ENCODE results near the gene PPIB. TPM values are rescaled to one million over a fixed set of nuclear protein-coding genes. Genes with fewer than 3 reads are reported as not detected.

The PPIB gene
- total and polyA plus RNA-seq, 2 experiments from 2014 or later, result 1,188 to 1,748 TPM

DNA sequence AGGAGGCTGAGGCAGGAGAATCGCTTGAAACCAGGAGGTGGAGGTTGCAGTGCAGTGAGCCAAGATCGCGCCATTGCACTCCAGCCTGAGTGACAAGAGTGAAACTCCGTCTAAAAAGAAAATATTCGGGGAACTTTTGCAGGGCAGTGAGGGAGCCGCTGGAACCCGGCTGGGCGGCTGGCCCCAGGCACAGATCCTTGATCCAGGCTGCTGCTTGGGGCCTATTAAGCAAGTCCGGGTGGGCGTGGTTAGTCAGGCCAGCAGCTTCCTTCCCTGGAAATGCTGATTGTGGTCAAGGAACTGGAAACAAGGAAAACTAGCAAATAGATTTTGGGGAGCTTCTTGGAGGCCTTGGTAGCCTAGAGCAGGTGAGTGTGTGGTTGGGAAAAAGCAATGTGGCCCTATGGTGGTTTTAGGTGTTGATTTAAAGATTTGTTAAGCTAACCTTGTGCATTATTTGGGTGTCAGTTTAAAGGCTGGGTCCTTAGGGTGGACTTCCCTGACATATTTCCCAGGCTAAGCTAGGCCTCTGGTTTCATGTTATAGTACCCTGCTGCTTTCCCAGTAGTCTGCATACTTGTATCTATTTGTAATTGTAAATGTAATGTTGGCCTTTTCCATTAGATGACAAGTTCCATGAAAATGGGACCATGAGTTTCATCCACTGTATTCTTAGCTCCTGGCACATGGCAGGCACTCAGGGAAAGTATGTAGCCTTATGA is 29.0 kb downstream of the PPIB start:
- Histone ChIP-seq H3K4me1 (ENCODE audit: insufficient read depth) (no peaks in the 10 kb centered on the region), H3K27ac (no peak overlapping the region), H4K20me1 (ENCODE audit: insufficient read depth) (no peaks in the 10 kb centered on the region), H3K4me2 (ENCODE audit: unreplicated experiment) (no peak overlapping the region), H3K9ac (no peak overlapping the region), H3K27me3 (replicated peaks; ENCODE audit: insufficient read depth) (no peaks in the 10 kb centered on the region), H3K36me3 (ENCODE audit: low read depth) (peaks cover 59% of the 10 kb centered on the region), H3F3A (ENCODE audit: insufficient read depth) (no peaks in the 10 kb centered on the region), H3K79me2 (ENCODE audit: insufficient read depth) (no peaks in the 10 kb centered on the region), H3K9me2 (ENCODE audit: insufficient read depth) (no peaks in the 10 kb centered on the region), H3K4me3 (no peak overlapping the region), H3K9me3 (ENCODE audit: low read depth) (no peaks in the 10 kb centered on the region), H2AFZ (no peak overlapping the region)
- in situ Hi-C loops (cut with MboI), result no loop called here
- peak; percentile 30 for DNase-seq
- no peak for TF ChIP-seq EZH2phosphoT487 (IDR thresholded peaks at IDR 0.05; ENCODE audit: insufficient read depth, low read depth)
- TF ChIP-seq EZH2 (IDR thresholded peaks at IDR 0.05; ENCODE audit: insufficient read depth, poor library complexity, severe bottlenecking), result no peak
- WGBS, 2 experiments (ENCODE audit: low coverage in 1 of 2, low lambda C conversion rate in 2 of 2, missing lambda C conversion rate in 2 of 2), result 80 to 84% methylated on average over 10 of the region's 10 CpGs

GRCh38 chr15:64132217-64132616 is 30.6 kb downstream of the PPIB start:
- Histone ChIP-seq H3K27ac (no peak overlapping the region), H3K36me3 (ENCODE audit: low read depth) (peaks cover 62% of the 10 kb centered on the region), H4K20me1 (ENCODE audit: insufficient read depth) (no peaks in the 10 kb centered on the region), H3K4me2 (ENCODE audit: unreplicated experiment) (no peak overlapping the region), H3K4me3 (no peak overlapping the region), H3K4me1 (ENCODE audit: insufficient read depth) (no peaks in the 10 kb centered on the region), H3K9ac (no peak overlapping the region), H3K79me2 (ENCODE audit: insufficient read depth) (no peaks in the 10 kb centered on the region), H3K27me3 (replicated peaks; ENCODE audit: insufficient read depth) (no peaks in the 10 kb centered on the region), H3K9me2 (ENCODE audit: insufficient read depth) (no peaks in the 10 kb centered on the region), H2AFZ (no peak overlapping the region), H3F3A (ENCODE audit: insufficient read depth) (no peaks in the 10 kb centered on the region), H3K9me3 (ENCODE audit: low read depth) (no peaks in the 10 kb centered on the region)
- in situ Hi-C loops (cut with MboI), result no loop called here
- WGBS, 2 experiments (ENCODE audit: low coverage in 1 of 2, low lambda C conversion rate in 2 of 2, missing lambda C conversion rate in 2 of 2), result 95% methylated on average over 4 of the region's 4 CpGs
- TF ChIP-seq EZH2 (IDR thresholded peaks at IDR 0.05; ENCODE audit: insufficient read depth, poor library complexity, severe bottlenecking), result no peak
- no peak for TF ChIP-seq EZH2phosphoT487 (IDR thresholded peaks at IDR 0.05; ENCODE audit: insufficient read depth, low read depth)
- DNase-seq, result no peak

GRCh38 chr15:64131547-64131946 is 31.3 kb downstream of the PPIB start:
- H4K20me1 ChIP-seq (ENCODE audit: insufficient read depth), result no peaks in the 10 kb centered on the region
- 87 to 88% methylated on average over 7 of the region's 7 CpGs for WGBS, 2 experiments (ENCODE audit: low coverage in 1 of 2, low lambda C conversion rate in 2 of 2, missing lambda C conversion rate in 2 of 2)
- H3K27me3 ChIP-seq (replicated peaks; ENCODE audit: insufficient read depth), result no peaks in the 10 kb centered on the region
- H3K4me3 ChIP-seq, result no peak overlapping the region
- no peaks in the 10 kb centered on the region for H3K79me2 ChIP-seq (ENCODE audit: insufficient read depth)
- H3K4me1 ChIP-seq (ENCODE audit: insufficient read depth), result no peaks in the 10 kb centered on the region
- no peak overlapping the region for H3K4me2 ChIP-seq (ENCODE audit: unreplicated experiment)
- no peaks in the 10 kb centered on the region for H3K9me3 ChIP-seq (ENCODE audit: low read depth)
- no peaks in the 10 kb centered on the region for H3K9me2 ChIP-seq (ENCODE audit: insufficient read depth)
- H2AFZ ChIP-seq, result no peak overlapping the region
- no peak for DNase-seq
- H3K36me3 ChIP-seq (ENCODE audit: low read depth), result peaks cover 64% of the 10 kb centered on the region
- H3F3A ChIP-seq (ENCODE audit: insufficient read depth), result no peaks in the 10 kb centered on the region
- in situ Hi-C loops (cut with MboI), result no loop called here
- no peak for TF ChIP-seq EZH2 (IDR thresholded peaks at IDR 0.05; ENCODE audit: insufficient read depth, poor library complexity, severe bottlenecking)
- TF ChIP-seq EZH2phosphoT487 (IDR thresholded peaks at IDR 0.05; ENCODE audit: insufficient read depth, low read depth), result no peak
- no peak overlapping the region for H3K9ac ChIP-seq
- H3K27ac ChIP-seq, result no peak overlapping the region

- Histone ChIP-seq H4K20me1 (ENCODE audit: insufficient read depth) (no peaks in the 10 kb centered on the region), H3K9me2 (ENCODE audit: insufficient read depth) (no peaks in the 10 kb centered on the region), H3K4me2 (ENCODE audit: unreplicated experiment) (no peak overlapping the region), H3K9me3 (ENCODE audit: low read depth) (no peaks in the 10 kb centered on the region), H2AFZ (no peak overlapping the region), H3K4me1 (ENCODE audit: insufficient read depth) (no peaks in the 10 kb centered on the region), H3K79me2 (ENCODE audit: insufficient read depth) (no peaks in the 10 kb centered on the region), H3K27ac (no peak overlapping the region), H3F3A (ENCODE audit: insufficient read depth) (no peaks in the 10 kb centered on the region), H3K27me3 (replicated peaks; ENCODE audit: insufficient read depth) (no peaks in the 10 kb centered on the region), H3K4me3 (no peak overlapping the region), H3K9ac (no peak overlapping the region), H3K36me3 (ENCODE audit: low read depth) (peaks cover 54% of the 10 kb centered on the region)
- DNase-seq, result no peak
- WGBS, 2 experiments (ENCODE audit: low coverage in 1 of 2, low lambda C conversion rate in 2 of 2, missing lambda C conversion rate in 2 of 2), result 98 to 100% methylated on average over 3 of the region's 3 CpGs
- TF ChIP-seq EZH2 (IDR thresholded peaks at IDR 0.05; ENCODE audit: insufficient read depth, poor library complexity, severe bottlenecking), result no peak
- TF ChIP-seq EZH2phosphoT487 (IDR thresholded peaks at IDR 0.05; ENCODE audit: insufficient read depth, low read depth), result no peak
- in situ Hi-C loops (cut with MboI), result no loop called here
These were observed 32.7 kb downstream of the PPIB start for GRCh38 chr15:64130159-64130558.
